ENCODE measurements around the gene MYO9B.

The MYO9B gene

DNA sequence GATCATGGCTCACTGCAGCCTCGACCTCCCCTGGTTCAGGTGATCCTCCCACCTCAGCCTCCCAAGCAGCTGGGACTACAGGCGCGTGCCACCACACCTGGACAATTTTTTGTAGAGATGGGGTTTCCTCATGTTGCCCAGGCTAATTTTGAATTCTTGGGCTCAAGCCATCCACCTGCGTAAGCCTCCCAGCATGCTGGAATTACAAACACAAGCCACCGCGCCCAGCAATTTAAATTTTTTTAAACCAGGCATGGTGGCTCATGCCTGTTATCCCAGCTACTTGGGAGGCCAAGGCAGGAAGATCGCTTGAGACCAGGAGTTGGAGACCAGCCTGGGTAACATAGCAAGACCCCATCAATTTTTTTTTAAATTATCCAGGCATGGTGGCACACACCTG, 79.7 kb downstream of the MYO9B start:
- Histone ChIP-seq H4K20me1 (ENCODE audit: insufficient read depth, low read length) (no peaks in the 10 kb centered on the region; the same call in 1 of the 2 replicates), H3K4me2 (ENCODE audit: low read length) (no peak overlapping the region), H3K9me3 (ENCODE audit: insufficient read depth, low read length) (no peaks in the 10 kb centered on the region), H3K79me2 (ENCODE audit: low read length) (no peaks in the 10 kb centered on the region), H3K4me1 (ENCODE audit: low read length) (no peaks in the 10 kb centered on the region), H2AFZ (ENCODE audit: low read depth, low read length) (no peak overlapping the region), H3K27ac (ENCODE audit: low read length) (no peak overlapping the region), H3K9ac (ENCODE audit: low read length) (no peak overlapping the region), H3K4me3 (ENCODE audit: low read length) (no peak overlapping the region), H3K27me3 (ENCODE audit: low read depth, low read length) (no peaks in the 10 kb centered on the region), H3K36me3 (replicated peaks; ENCODE audit: low read depth, low read length) (peaks cover 56% of the 10 kb centered on the region)
- TF ChIP-seq, protein P1, sequence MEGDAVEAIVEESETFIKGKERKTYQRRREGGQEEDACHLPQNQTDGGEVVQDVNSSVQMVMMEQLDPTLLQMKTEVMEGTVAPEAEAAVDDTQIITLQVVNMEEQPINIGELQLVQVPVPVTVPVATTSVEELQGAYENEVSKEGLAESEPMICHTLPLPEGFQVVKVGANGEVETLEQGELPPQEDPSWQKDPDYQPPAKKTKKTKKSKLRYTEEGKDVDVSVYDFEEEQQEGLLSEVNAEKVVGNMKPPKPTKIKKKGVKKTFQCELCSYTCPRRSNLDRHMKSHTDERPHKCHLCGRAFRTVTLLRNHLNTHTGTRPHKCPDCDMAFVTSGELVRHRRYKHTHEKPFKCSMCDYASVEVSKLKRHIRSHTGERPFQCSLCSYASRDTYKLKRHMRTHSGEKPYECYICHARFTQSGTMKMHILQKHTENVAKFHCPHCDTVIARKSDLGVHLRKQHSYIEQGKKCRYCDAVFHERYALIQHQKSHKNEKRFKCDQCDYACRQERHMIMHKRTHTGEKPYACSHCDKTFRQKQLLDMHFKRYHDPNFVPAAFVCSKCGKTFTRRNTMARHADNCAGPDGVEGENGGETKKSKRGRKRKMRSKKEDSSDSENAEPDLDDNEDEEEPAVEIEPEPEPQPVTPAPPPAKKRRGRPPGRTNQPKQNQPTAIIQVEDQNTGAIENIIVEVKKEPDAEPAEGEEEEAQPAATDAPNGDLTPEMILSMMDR (IDR thresholded peaks at IDR 0.05; ENCODE audit: low read depth, low read length), result no peak
- no peak for TF ChIP-seq EZH2phosphoT487 (IDR thresholded peaks at IDR 0.05; ENCODE audit: low read depth)

DNA sequence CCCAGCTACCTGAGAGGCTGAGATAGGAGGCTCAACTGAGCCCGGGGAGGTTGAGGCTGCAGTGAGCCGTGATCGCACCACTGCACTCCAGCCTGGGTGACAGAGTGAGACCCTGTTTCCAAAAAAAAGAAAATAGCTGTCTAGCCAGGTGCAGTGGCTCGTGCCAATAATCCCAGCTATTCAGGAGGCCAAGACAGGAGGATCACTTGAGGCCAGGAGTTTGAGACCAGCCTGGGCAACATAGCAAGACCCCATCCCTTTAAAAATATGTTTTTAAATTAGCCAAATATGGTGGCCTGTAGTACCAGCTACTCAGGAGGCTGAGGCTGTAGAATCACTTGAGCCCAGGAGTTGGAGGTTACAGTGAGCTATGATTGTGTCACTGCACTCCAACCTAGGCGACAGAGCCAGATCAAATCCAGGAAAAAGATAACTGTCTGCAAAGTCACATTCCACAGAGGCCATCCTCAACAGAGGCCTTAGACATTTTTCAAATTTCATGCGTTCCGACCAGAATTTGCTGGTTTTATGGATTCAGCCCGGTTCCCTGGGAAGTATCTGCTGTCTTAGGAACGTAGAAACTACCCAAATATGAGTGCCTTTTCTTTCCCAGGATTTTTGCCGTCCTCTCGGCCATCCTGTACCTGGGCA, 80.8 kb downstream of the MYO9B start:
- H3K4me3 ChIP-seq (ENCODE audit: low read length), result no peak overlapping the region
- no peaks in the 10 kb centered on the region for H3K9me3 ChIP-seq (ENCODE audit: insufficient read depth, low read length)
- no peaks in the 10 kb centered on the region; the same call in 1 of the 2 replicates for H4K20me1 ChIP-seq (ENCODE audit: insufficient read depth, low read length)
- no peak for TF ChIP-seq EZH2phosphoT487 (IDR thresholded peaks at IDR 0.05; ENCODE audit: low read depth)
- TF ChIP-seq, protein P1 (IDR thresholded peaks at IDR 0.05; ENCODE audit: low read depth, low read length), result no peak
- H3K27ac ChIP-seq (ENCODE audit: low read length), result no peak overlapping the region
- H3K4me2 ChIP-seq (ENCODE audit: low read length), result no peak overlapping the region
- H3K9ac ChIP-seq (ENCODE audit: low read length), result no peak overlapping the region
- H3K36me3 ChIP-seq (replicated peaks; ENCODE audit: low read depth, low read length), result peaks cover 54% of the 10 kb centered on the region
- H3K4me1 ChIP-seq (ENCODE audit: low read length), result no peaks in the 10 kb centered on the region
- no peaks in the 10 kb centered on the region for H3K27me3 ChIP-seq (ENCODE audit: low read depth, low read length)
- no peak overlapping the region for H2AFZ ChIP-seq (ENCODE audit: low read depth, low read length)
- no peaks in the 10 kb centered on the region for H3K79me2 ChIP-seq (ENCODE audit: low read length)

DNA sequence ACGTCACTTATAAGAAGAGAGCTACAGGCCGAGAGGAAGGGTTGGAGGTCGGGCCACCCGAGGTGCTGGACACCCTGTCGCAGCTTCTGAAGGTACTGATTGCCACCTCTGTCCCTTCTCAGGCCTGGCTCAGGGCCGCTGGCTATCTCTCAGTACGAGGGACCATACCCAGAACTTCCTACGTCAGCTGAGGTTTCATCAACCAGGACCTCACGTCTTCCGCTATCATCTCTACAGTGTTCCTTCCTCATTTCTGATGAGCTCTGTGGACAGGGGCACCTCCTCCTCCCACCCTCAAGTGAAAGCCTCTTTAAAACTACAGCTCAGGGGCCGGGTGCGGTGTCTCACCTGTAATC, 81.3 kb downstream of the MYO9B start:
- Histone ChIP-seq H2AFZ (ENCODE audit: low read depth, low read length) (no peak overlapping the region), H4K20me1 (ENCODE audit: insufficient read depth, low read length) (no peaks in the 10 kb centered on the region; the same call in 1 of the 2 replicates), H3K4me2 (ENCODE audit: low read length) (no peak overlapping the region), H3K79me2 (ENCODE audit: low read length) (no peaks in the 10 kb centered on the region), H3K4me1 (ENCODE audit: low read length) (no peaks in the 10 kb centered on the region), H3K36me3 (replicated peaks; ENCODE audit: low read depth, low read length) (peaks cover 53% of the 10 kb centered on the region), H3K9ac (ENCODE audit: low read length) (no peak overlapping the region), H3K9me3 (ENCODE audit: insufficient read depth, low read length) (no peaks in the 10 kb centered on the region), H3K4me3 (ENCODE audit: low read length) (no peak overlapping the region), H3K27ac (ENCODE audit: low read length) (no peak overlapping the region), H3K27me3 (ENCODE audit: low read depth, low read length) (no peaks in the 10 kb centered on the region)
- no peak for TF ChIP-seq EZH2phosphoT487 (IDR thresholded peaks at IDR 0.05; ENCODE audit: low read depth)
- TF ChIP-seq, protein P1 (IDR thresholded peaks at IDR 0.05; ENCODE audit: low read depth, low read length), result no peak

DNA sequence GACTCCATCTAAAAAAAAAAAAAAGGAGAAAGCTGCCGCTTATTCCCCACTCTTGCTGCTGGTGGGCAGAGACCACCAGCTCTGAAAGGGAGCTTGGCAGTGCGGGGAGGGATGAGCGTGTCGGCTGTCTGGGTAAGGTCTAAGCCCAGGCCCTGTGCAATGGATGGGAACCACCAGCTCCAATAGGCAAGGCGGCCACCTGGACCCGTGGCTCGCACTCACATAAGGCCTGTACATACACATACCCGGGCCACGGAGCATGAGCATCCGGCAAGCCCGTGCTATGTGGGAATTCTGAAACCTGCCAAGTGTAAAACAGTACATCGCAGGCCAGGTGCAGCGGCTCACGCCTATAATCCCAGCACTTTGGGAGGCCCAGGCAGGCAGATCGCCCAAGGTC, 83.0 kb downstream of the MYO9B start:
- Histone ChIP-seq H3K9me3 (ENCODE audit: insufficient read depth, low read length) (no peaks in the 10 kb centered on the region), H3K9ac (ENCODE audit: low read length) (no peak overlapping the region), H3K36me3 (replicated peaks; ENCODE audit: low read depth, low read length) (peaks cover 60% of the 10 kb centered on the region), H3K27me3 (ENCODE audit: low read depth, low read length) (no peaks in the 10 kb centered on the region), H3K4me3 (ENCODE audit: low read length) (no peak overlapping the region), H3K27ac (ENCODE audit: low read length) (no peak overlapping the region), H4K20me1 (ENCODE audit: insufficient read depth, low read length) (no peaks in the 10 kb centered on the region; the same call in 1 of the 2 replicates), H3K4me1 (ENCODE audit: low read length) (no peaks in the 10 kb centered on the region), H3K4me2 (ENCODE audit: low read length) (no peak overlapping the region), H2AFZ (ENCODE audit: low read depth, low read length) (no peak overlapping the region), H3K79me2 (ENCODE audit: low read length) (no peaks in the 10 kb centered on the region)
- TF ChIP-seq, protein P1 (IDR thresholded peaks at IDR 0.05; ENCODE audit: low read depth, low read length), result no peak
- TF ChIP-seq EZH2phosphoT487 (IDR thresholded peaks at IDR 0.05; ENCODE audit: low read depth), result no peak

Data from OCI-LY3 (cell line).